MM.1S (cell line): ENCODE data around the gene NCBP1.

Source experiments
- DNase-seq: peaks from one replicate; pipeline ENCODE4 v3.0.0-alpha.2; 2015
- H2AFZ ChIP-seq: fragments of 300-600 bp; sonication (generic); 2 replicates; pipeline ENCODE4 v1.6.0; 2016; ENCODE audit warnings: antibody characterized with exemption, low read length
- H3F3A ChIP-seq: fragments of 300-600 bp; sonication (generic); 2 replicates; pipeline ENCODE4 v1.6.1; 2016; ENCODE audit warnings: mild to moderate bottlenecking, antibody characterized with exemption, low read length, moderate library complexity, mixed read lengths; ENCODE audit not compliant: insufficient read depth
- H3K27ac ChIP-seq: fragments of 300-600 bp; sonication (generic); 2 replicates; pipeline ENCODE4 v1.5.1; 2016; ENCODE audit warnings: mild to moderate bottlenecking, low read length
- H3K27me3 ChIP-seq: fragments of 300-600 bp; sonication (generic); replicated peaks from 2 replicates; pipeline ENCODE4 v1.6.0; 2016; ENCODE audit warnings: low read length; ENCODE audit not compliant: insufficient read depth
- H3K36me3 ChIP-seq: fragments of 300-600 bp; sonication (generic); replicated peaks from 2 replicates; pipeline ENCODE4 v1.6.1; 2016; ENCODE audit warnings: mild to moderate bottlenecking, low read length, mixed read lengths; ENCODE audit not compliant: insufficient read depth
- H3K4me1 ChIP-seq: fragments of 300-600 bp; sonication (generic); 2 replicates; pipeline ENCODE4 v1.6.1; 2016; ENCODE audit warnings: low read length, mixed read lengths
- H3K4me2 ChIP-seq: fragments of 300-600 bp; sonication (generic); 2 replicates; pipeline ENCODE4 v1.6.0; 2016; ENCODE audit warnings: low read depth, low read length
- H3K4me3 ChIP-seq: fragments of 300-600 bp; sonication (generic); 2 replicates; pipeline ENCODE4 v1.5.1; 2016; ENCODE audit warnings: low read length, mixed read lengths
- H3K79me2 ChIP-seq: fragments of 300-600 bp; sonication (generic); 2 replicates; pipeline ENCODE4 v1.6.1; 2016; ENCODE audit warnings: mixed run types, low read length, mixed read lengths
- H3K9ac ChIP-seq: fragments of 300-600 bp; sonication (generic); 2 replicates; pipeline ENCODE4 v1.6.1; 2016; ENCODE audit warnings: low read length, mixed read lengths
- H3K9me2 ChIP-seq: fragments of 300-600 bp; sonication (generic); replicated peaks from 2 replicates; pipeline ENCODE4 v1.6.1; 2016; ENCODE audit warnings: mild to moderate bottlenecking, low read length, mixed read lengths; ENCODE audit not compliant: insufficient read depth
- H3K9me3 ChIP-seq: fragments of 300-600 bp; sonication (generic); replicated peaks from 2 replicates; pipeline ENCODE4 v1.6.1; 2016; ENCODE audit warnings: mild to moderate bottlenecking, low read length, mixed read lengths; ENCODE audit not compliant: insufficient read depth
- H4K20me1 ChIP-seq: fragments of 300-600 bp; sonication (generic); 2 replicates; pipeline ENCODE4 v1.6.1; 2016; ENCODE audit warnings: mild to moderate bottlenecking, low read length, moderate library complexity, mixed read lengths; ENCODE audit not compliant: insufficient read depth
- CTCF ChIP-seq: fragments of 300-600 bp; sonication (generic); IDR thresholded peaks from 2 replicates; pipeline ENCODE4 v1.5.1; 2016; ENCODE audit warnings: antibody characterized with exemption, low read length, mixed read lengths
- EZH2 ChIP-seq: fragments of 300-600 bp; sonication (generic); optimal IDR thresholded peaks from 2 replicates; pipeline ENCODE3; 2017; ENCODE audit warnings: low read depth, mild to moderate bottlenecking, antibody characterized with exemption, low read length, mixed read lengths
- EZH2phosphoT487 ChIP-seq: fragments of 300-600 bp; sonication (generic); IDR thresholded peaks from 2 replicates; pipeline ENCODE4 v1.6.1; 2018; ENCODE audit warnings: antibody characterized with exemption, low read length

NCBP1 gene

GRCh38 chr9:97706246-97706645 is 72.6 kb downstream of the NCBP1 start:
- Histone ChIP-seq H3K27ac (no peak overlapping the region), H3K9ac (no peak overlapping the region), H3K79me2 (no peaks in the 10 kb centered on the region), H4K20me1 (no peaks in the 10 kb centered on the region), H3K4me2 (no peak overlapping the region), H3K4me1 (peaks cover 34% of the 10 kb centered on the region), H3K27me3 (no peaks in the 10 kb centered on the region; the same call in 1 of the 2 replicates), H2AFZ (no peak overlapping the region), H3F3A (peaks cover 18% of the 10 kb centered on the region), H3K9me3 (no peaks in the 10 kb centered on the region), H3K4me3 (no peak overlapping the region), H3K9me2 (no peaks in the 10 kb centered on the region), H3K36me3 (no peaks in the 10 kb centered on the region)
- DNase-seq = no peak
- TF ChIP-seq EZH2 = no peak
- no peak for TF ChIP-seq CTCF
- TF ChIP-seq EZH2phosphoT487 = no peak

DNA sequence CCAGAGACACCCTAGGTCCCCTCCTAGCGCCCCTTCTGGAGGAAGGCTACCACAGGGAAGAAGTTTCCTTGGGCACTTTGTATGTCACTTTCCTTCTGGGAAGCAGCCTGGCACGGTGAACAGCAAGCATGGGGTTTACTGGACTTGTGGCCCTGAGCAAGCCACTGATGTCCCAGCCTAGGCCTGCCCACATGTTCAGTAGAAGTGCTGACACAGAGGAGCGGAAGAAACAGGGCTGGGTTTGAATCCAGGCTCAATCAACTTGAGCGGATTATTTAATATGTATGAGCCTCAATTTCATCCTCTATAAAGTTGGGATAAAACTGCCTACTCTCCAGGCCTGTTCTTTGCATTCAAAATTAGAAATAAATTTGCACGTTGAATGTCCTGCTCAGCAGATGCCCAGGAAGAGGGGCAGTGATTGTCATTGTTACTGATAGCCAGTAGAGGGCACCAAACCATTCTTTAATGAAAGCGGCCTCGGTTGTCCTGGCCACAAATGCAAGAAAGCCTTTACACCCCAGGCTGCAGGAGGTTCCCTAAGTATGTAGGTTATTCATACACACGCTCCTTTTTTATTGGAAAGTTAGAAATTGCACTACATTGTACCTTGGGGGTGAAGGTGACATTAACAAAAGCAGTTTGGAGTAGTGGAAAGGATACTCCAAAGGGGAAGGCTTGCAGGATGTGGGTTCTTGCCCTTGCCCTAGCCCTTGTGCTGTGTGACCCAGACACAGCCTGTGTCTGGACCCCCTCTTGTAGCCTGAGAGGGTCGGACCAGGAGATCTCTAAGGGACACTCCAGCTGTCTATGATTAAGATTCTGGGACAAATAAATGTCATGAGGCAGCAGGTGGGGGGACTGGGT is 77.0 kb downstream of the NCBP1 start:
- DNase-seq = peak; percentile 75
- Histone ChIP-seq H3F3A (no peaks in the 10 kb centered on the region), H2AFZ (peak overlapping the region; percentile 21; the same call in 1 of the 2 replicates), H4K20me1 (no peaks in the 10 kb centered on the region), H3K9me2 (no peaks in the 10 kb centered on the region), H3K4me2 (no peak overlapping the region), H3K4me3 (no peak overlapping the region), H3K27ac (no peak overlapping the region), H3K9ac (no peak overlapping the region), H3K4me1 (peaks cover 23% of the 10 kb centered on the region), H3K27me3 (no peaks in the 10 kb centered on the region; the same call in 1 of the 2 replicates), H3K36me3 (no peaks in the 10 kb centered on the region), H3K79me2 (no peaks in the 10 kb centered on the region), H3K9me3 (no peaks in the 10 kb centered on the region)
- TF ChIP-seq CTCF (peak; percentile 88), EZH2 (no peak)

GRCh38 chr9:97711223-97711626 is 77.6 kb downstream of the NCBP1 start:
- Histone ChIP-seq H3K9me3 (no peaks in the 10 kb centered on the region), H3K79me2 (no peaks in the 10 kb centered on the region), H3K27ac (no peak overlapping the region), H3K36me3 (no peaks in the 10 kb centered on the region), H3K4me2 (no peak overlapping the region), H4K20me1 (no peaks in the 10 kb centered on the region), H3K4me1 (peaks cover 18% of the 10 kb centered on the region), H2AFZ (no peak overlapping the region), H3K9ac (no peak overlapping the region), H3K9me2 (no peaks in the 10 kb centered on the region), H3K4me3 (no peak overlapping the region), H3K27me3 (no peaks in the 10 kb centered on the region; the same call in 1 of the 2 replicates), H3F3A (no peaks in the 10 kb centered on the region)
- no peak for TF ChIP-seq CTCF
- TF ChIP-seq EZH2phosphoT487 = no peak
- TF ChIP-seq EZH2 = no peak
- no peak for DNase-seq
